HFF-Myc (cell line): ENCODE measurements around the gene SLC43A3.
A peak's percentile ranks its signal among the peaks of the same experiment; 100 is the strongest.

Experiments
- DNase-seq: peaks from one replicate; pipeline ENCODE4 v3.0.0-alpha.2; 2011; ENCODE audit warnings: low read depth; ENCODE audit errors: extremely low read depth
- H3K4me3 ChIP-seq: replicated peaks from 2 replicates; pipeline ENCODE4 v1.5.1; 2011; ENCODE audit warnings: low read depth, mild to moderate bottlenecking, control low read depth, low read length
- TF ChIP-seq, protein P1 (sequence below): IDR thresholded peaks from 2 replicates; pipeline ENCODE4 v1.5.1; 2012; ENCODE audit warnings: mild to moderate bottlenecking, low read depth, low read length, control low read depth; ENCODE audit errors: missing control alignments

SLC43A3 gene

GRCh38 chr11:57429946-57430345, 3.0 kb upstream of the SLC43A3 start:
- TF ChIP-seq, protein P1, sequence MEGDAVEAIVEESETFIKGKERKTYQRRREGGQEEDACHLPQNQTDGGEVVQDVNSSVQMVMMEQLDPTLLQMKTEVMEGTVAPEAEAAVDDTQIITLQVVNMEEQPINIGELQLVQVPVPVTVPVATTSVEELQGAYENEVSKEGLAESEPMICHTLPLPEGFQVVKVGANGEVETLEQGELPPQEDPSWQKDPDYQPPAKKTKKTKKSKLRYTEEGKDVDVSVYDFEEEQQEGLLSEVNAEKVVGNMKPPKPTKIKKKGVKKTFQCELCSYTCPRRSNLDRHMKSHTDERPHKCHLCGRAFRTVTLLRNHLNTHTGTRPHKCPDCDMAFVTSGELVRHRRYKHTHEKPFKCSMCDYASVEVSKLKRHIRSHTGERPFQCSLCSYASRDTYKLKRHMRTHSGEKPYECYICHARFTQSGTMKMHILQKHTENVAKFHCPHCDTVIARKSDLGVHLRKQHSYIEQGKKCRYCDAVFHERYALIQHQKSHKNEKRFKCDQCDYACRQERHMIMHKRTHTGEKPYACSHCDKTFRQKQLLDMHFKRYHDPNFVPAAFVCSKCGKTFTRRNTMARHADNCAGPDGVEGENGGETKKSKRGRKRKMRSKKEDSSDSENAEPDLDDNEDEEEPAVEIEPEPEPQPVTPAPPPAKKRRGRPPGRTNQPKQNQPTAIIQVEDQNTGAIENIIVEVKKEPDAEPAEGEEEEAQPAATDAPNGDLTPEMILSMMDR: no peak
- no peak overlapping the region for H3K4me3 ChIP-seq
- no peak for DNase-seq

DNA sequence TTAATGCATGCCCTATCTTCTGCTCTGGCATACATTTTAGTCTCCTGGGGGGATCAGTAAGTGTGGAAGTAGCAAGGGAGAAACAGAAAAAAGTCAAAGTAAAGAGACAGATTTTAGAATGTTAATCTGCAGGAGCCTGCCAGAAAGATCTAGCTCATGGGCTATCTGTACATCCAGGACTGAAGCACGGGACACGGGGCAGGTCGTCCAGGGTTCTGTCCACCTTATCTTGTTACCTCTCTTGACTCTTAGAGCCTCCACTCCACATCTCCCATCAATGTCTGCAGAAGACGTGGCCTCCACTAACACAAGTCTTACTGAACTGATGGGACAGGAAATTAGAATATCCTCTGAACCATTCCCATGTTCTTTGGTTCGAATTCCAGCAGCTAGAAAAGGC, 1.7 kb upstream of the SLC43A3 start:
- no peak for DNase-seq
- TF ChIP-seq, protein P1: no peak
- no peak overlapping the region for H3K4me3 ChIP-seq

- peak overlapping the region; percentile 66; the same call in 1 of the 2 replicates for H3K4me3 ChIP-seq
- no peak for DNase-seq
- TF ChIP-seq, protein P1: no peak
Observed at GRCh38 chr11:57427727-57428082, 784 bp upstream of the SLC43A3 start.

GRCh38 chr11:57426439-57426928, 437 bp downstream of the SLC43A3 start:
- TF ChIP-seq, protein P1: no peak
- no peak for DNase-seq
- H3K4me3 ChIP-seq: peak overlapping the region; percentile 66

- TF ChIP-seq, protein P1: no peak
- no peak for DNase-seq
- peak overlapping the region; percentile 66 for H3K4me3 ChIP-seq
Observed at GRCh38 chr11:57425565-57426438, 1.1 kb downstream of the SLC43A3 start.

- peak overlapping the region; percentile 66 for H3K4me3 ChIP-seq
- TF ChIP-seq, protein P1: no peak
- DNase-seq: peak; percentile 72
Observed at GRCh38 chr11:57424792-57425564, 1.9 kb downstream of the SLC43A3 start.
